Mesenchymal stem cell (in vitro differentiated cells and primary cell): ENCODE data around the gene ARL8B.
"Not testable (repeated sequence)": the region's sequence is repeated elsewhere in the genome, so short reads cannot be mapped to it uniquely, and the experiment has no call there.

ENCODE experiments used
- DNase-seq: peaks from one replicate; pipeline ENCODE4 v3.0.0-alpha.2; 2013
- H2AFZ ChIP-seq: one replicate; pipeline ENCODE4 v1.6.1; 2013; ENCODE audit warnings: low read depth, mild to moderate bottlenecking, control low read depth, inconsistent platforms, low read length, moderate library complexity
- H2AK5ac ChIP-seq: 2 replicates; pipeline ENCODE4 v1.6.1; 2013; ENCODE audit warnings: low read length, moderate library complexity, mild to moderate bottlenecking, inconsistent platforms; ENCODE audit not compliant: severe bottlenecking
- H2BK120ac ChIP-seq: one replicate; pipeline ENCODE4 v1.6.1; 2013; ENCODE audit warnings: low read depth, mild to moderate bottlenecking, inconsistent platforms, low read length, moderate library complexity
- H2BK12ac ChIP-seq, 2 experiments: one replicate each; pipeline ENCODE4 v1.6.1; 2013; ENCODE audit warnings: inconsistent platforms in 2 of 2, low read length in 2 of 2, mild to moderate bottlenecking in 2 of 2, moderate library complexity in 2 of 2, control low read depth in 1 of 2
- H2BK15ac ChIP-seq: one replicate; pipeline ENCODE4 v1.6.1; 2013; ENCODE audit warnings: mild to moderate bottlenecking, low read depth, inconsistent platforms; ENCODE audit not compliant: poor library complexity, severe bottlenecking
- H2BK5ac ChIP-seq: 2 replicates; pipeline ENCODE4 v1.6.1; 2013; ENCODE audit warnings: low read depth, mild to moderate bottlenecking, low read length, control low read depth, inconsistent platforms; ENCODE audit not compliant: poor library complexity, severe bottlenecking
- H3K14ac ChIP-seq, 2 experiments: one replicate each; pipeline ENCODE4 v1.6.1; 2013; ENCODE audit warnings: inconsistent platforms in 2 of 2, low read length in 2 of 2, control low read depth in 1 of 2, mild to moderate bottlenecking in 1 of 2, moderate library complexity in 1 of 2
- H3K18ac ChIP-seq, 2 experiments: one replicate each; pipeline ENCODE4 v1.6.1; 2013; ENCODE audit warnings: inconsistent platforms in 2 of 2, low read length in 2 of 2, control low read depth in 1 of 2, low read depth in 1 of 2, mild to moderate bottlenecking in 1 of 2
- H3K23ac ChIP-seq, 2 experiments: one replicate each; pipeline ENCODE4 v1.6.1; 2013; ENCODE audit warnings: inconsistent platforms in 2 of 2, low read length in 2 of 2, mild to moderate bottlenecking in 2 of 2, moderate library complexity in 2 of 2, control low read depth in 1 of 2
- H3K27ac ChIP-seq: 2 replicates; pipeline ENCODE4 v1.5.1; 2013; ENCODE audit warnings: mild to moderate bottlenecking, moderate library complexity, low read length, control low read depth, inconsistent platforms; ENCODE audit not compliant: poor library complexity, severe bottlenecking
- H3K27me3 ChIP-seq, 2 experiments: 2 replicates each; pipeline versions ENCODE4 v1.6.1 to v1.7.0; 2013; ENCODE audit warnings: low read length in 2 of 2, mild to moderate bottlenecking in 2 of 2, moderate library complexity in 2 of 2, control low read depth in 1 of 2, inconsistent platforms in 1 of 2; ENCODE audit not compliant: control insufficient read depth in 1 of 2, insufficient read depth in 1 of 2
- H3K36me3 ChIP-seq, 2 experiments: 2 replicates each; pipeline versions ENCODE4 v1.6.1 to v1.7.0; 2013; ENCODE audit warnings: low read length in 2 of 2, control low read depth in 1 of 2, inconsistent platforms in 1 of 2, low read depth in 1 of 2, mild to moderate bottlenecking in 1 of 2; ENCODE audit not compliant: insufficient read depth in 2 of 2, control insufficient read depth in 1 of 2
- H3K4ac ChIP-seq, 2 experiments: one replicate each; pipeline ENCODE4 v1.6.1; 2013; ENCODE audit warnings: inconsistent platforms in 2 of 2, low read length in 2 of 2, mild to moderate bottlenecking in 2 of 2, moderate library complexity in 2 of 2, control low read depth in 1 of 2, low read depth in 1 of 2
- H3K4me1 ChIP-seq: 2 replicates; pipeline ENCODE4 v1.6.1; 2013; ENCODE audit warnings: low read depth, low read length, control low read depth; ENCODE audit not compliant: control insufficient read depth, insufficient read depth
- H3K4me2 ChIP-seq: 2 replicates; pipeline ENCODE4 v1.6.1; 2013; ENCODE audit warnings: low read length, mild to moderate bottlenecking, inconsistent platforms; ENCODE audit not compliant: poor library complexity, severe bottlenecking
- H3K4me3 ChIP-seq, 2 experiments: 2 replicates each; pipeline versions ENCODE4 v1.5.1 to v1.7.0; 2013; ENCODE audit warnings: low read length in 2 of 2, mild to moderate bottlenecking in 2 of 2, control low read depth in 1 of 2, low read depth in 1 of 2; ENCODE audit not compliant: insufficient read depth in 1 of 2
- H3K79me1 ChIP-seq: replicated peaks from 2 replicates; pipeline ENCODE4 v1.6.1; 2013; ENCODE audit warnings: mild to moderate bottlenecking, control low read depth, low read length, inconsistent platforms; ENCODE audit not compliant: poor library complexity, severe bottlenecking
- H3K9ac ChIP-seq: 2 replicates; pipeline ENCODE4 v1.7.0; 2013; ENCODE audit warnings: mild to moderate bottlenecking, low read length, moderate library complexity
- H3K9me3 ChIP-seq: 2 replicates; pipeline ENCODE4 v1.7.0; 2013; ENCODE audit warnings: mild to moderate bottlenecking, low read length; ENCODE audit not compliant: control insufficient read depth
- H4K8ac ChIP-seq: one replicate; pipeline ENCODE4 v1.6.1; 2013; ENCODE audit warnings: inconsistent platforms, mild to moderate bottlenecking, low read length, moderate library complexity
- H4K91ac ChIP-seq: one replicate; pipeline ENCODE4 v1.6.1; 2013; ENCODE audit warnings: mild to moderate bottlenecking, low read length, inconsistent platforms
- WGBS: methylation state at CpG from one replicate; pipeline ENCODE4 v1.1.7; 2013; ENCODE audit warnings: mixed read lengths; 5-methylcytosine and 5-hydroxymethylcytosine counted together

The ARL8B gene

GRCh38 chr3:5172018-5172417 lies 49.9 kb downstream of the ARL8B start:
- H3K27ac ChIP-seq, result no peak overlapping the region
- peaks cover 12 to 62% of the 10 kb centered on the region in 2 experiments for H3K36me3 ChIP-seq
- no peak overlapping the region for H2AK5ac ChIP-seq
- no peak overlapping the region for H4K8ac ChIP-seq
- no peak for DNase-seq
- H3K23ac ChIP-seq, result no peak overlapping the region
- H3K14ac ChIP-seq, result no peak overlapping the region
- no peak overlapping the region for H3K4me3 ChIP-seq
- no peak overlapping the region for H2BK120ac ChIP-seq
- H3K4me1 ChIP-seq, result no peaks in the 10 kb centered on the region
- H2BK15ac ChIP-seq, result no peak overlapping the region
- no peak overlapping the region for H2AFZ ChIP-seq
- WGBS, result 99% methylated on average over 3 of the region's 4 CpGs
- H3K9ac ChIP-seq, result no peak overlapping the region
- H3K4ac ChIP-seq, result no peak overlapping the region
- no peak overlapping the region for H3K18ac ChIP-seq
- no peak overlapping the region for H2BK5ac ChIP-seq
- no peaks in the 10 kb centered on the region for H3K9me3 ChIP-seq
- H3K27me3 ChIP-seq, result no peaks in the 10 kb centered on the region
- H2BK12ac ChIP-seq, result no peak overlapping the region
- H3K79me1 ChIP-seq, result peaks cover 6% of the 10 kb centered on the region
- no peak overlapping the region for H4K91ac ChIP-seq
- H3K4me2 ChIP-seq, result no peak overlapping the region

DNA sequence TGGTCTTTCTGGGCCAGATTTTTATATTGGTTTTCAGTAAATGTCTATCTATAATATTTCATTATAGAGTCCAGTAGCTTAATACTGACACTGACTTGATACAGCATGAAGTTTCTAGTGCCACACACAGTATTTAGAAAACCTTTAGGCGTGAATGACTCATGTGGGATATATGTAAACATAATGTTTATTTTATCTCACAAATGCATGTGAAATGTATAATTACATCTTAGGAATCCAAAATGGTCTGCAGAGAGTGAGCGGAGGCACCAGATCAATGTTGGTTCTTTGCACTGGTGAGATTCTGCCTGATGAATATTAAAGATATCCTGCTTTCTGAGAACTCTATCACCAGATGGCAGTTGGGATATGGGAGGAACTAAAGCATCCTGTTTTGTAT lies 56.9 kb downstream of the ARL8B start:
- not testable (repeated sequence) for H3K18ac ChIP-seq, H3K23ac ChIP-seq, H3K9ac ChIP-seq, H3K4me2 ChIP-seq, H2AK5ac ChIP-seq, H3K27me3 ChIP-seq, H2AFZ ChIP-seq, H2BK120ac ChIP-seq, H3K27ac ChIP-seq, H4K91ac ChIP-seq, H2BK12ac ChIP-seq, H2BK15ac ChIP-seq, H3K9me3 ChIP-seq, H3K14ac ChIP-seq, H3K4me1 ChIP-seq, H2BK5ac ChIP-seq, H4K8ac ChIP-seq, H3K4ac ChIP-seq, H3K4me3 ChIP-seq
- DNase-seq, result peak; percentile 31
- 88% methylated on average over 1 of the region's 2 CpGs for WGBS
- H3K36me3 ChIP-seq, result peaks cover 21 to 93% of the 10 kb centered on the region in 2 experiments
- H3K79me1 ChIP-seq, result peaks cover 15% of the 10 kb centered on the region

DNA sequence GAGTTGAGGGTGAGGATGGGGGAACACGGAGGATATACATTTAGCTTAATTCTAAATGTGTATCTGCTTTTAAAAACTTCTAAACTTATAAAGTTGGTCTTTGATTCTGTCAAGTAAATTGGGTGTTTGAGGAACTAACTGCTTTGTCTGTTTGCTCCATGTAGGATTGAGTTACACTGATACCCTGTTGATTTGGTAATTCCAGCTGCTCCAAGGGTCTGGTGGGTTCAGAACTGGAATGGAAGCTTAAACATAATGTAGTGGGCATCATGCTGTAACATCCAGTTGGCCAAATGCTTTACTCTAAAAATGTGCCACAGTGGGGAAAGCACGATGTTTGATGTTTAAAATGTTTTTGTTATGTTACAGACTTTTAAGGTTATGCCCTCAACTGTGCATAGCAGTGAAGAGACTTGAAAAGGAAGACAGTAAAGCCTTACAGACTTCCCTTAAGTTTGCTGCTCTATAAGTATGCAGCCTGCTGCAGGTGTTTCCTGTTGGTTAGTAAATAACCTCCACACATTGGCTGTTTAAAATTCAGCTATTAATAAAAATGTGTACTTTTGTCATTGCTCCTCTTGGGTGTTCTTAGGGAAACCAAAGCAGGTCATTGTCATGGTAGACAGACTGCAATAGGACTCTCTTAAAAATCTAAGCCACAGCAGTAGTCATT lies 59.5 kb downstream of the ARL8B start:
- no peak overlapping the region for H3K4me2 ChIP-seq
- H3K36me3 ChIP-seq, result peaks cover 15 to 83% of the 10 kb centered on the region in 2 experiments
- H2BK15ac ChIP-seq, result no peak overlapping the region
- H3K18ac ChIP-seq, result no peak overlapping the region
- H4K8ac ChIP-seq, result no peak overlapping the region
- no peak overlapping the region for H3K23ac ChIP-seq
- no peak overlapping the region for H2BK120ac ChIP-seq
- H3K4me3 ChIP-seq, result no peak overlapping the region
- peaks cover 12% of the 10 kb centered on the region for H3K79me1 ChIP-seq
- H3K4ac ChIP-seq, result no peak overlapping the region
- no peak overlapping the region for H2BK12ac ChIP-seq
- no peak overlapping the region for H2BK5ac ChIP-seq
- H3K27me3 ChIP-seq, result no peaks in the 10 kb centered on the region
- H3K14ac ChIP-seq, result no peak overlapping the region
- H3K9ac ChIP-seq, result no peak overlapping the region
- 100% methylated on average over 1 of the region's 2 CpGs for WGBS
- H3K4me1 ChIP-seq, result no peaks in the 10 kb centered on the region
- H3K27ac ChIP-seq, result no peak overlapping the region
- H2AFZ ChIP-seq, result no peak overlapping the region
- no peak for DNase-seq
- no peaks in the 10 kb centered on the region for H3K9me3 ChIP-seq
- H2AK5ac ChIP-seq, result no peak overlapping the region
- H4K91ac ChIP-seq, result no peak overlapping the region

- WGBS, result 97% methylated on average over 8 of the region's 12 CpGs
These were observed 61.6 kb downstream of the ARL8B start for GRCh38 chr3:5183714-5184113.

More at GRCh38 chr3:5183714-5184113, 61.6 kb downstream of the ARL8B start:
- H3K23ac ChIP-seq, DNase-seq, H3K4ac ChIP-seq, H3K9ac ChIP-seq, H3K27me3 ChIP-seq, H2BK12ac ChIP-seq, H3K9me3 ChIP-seq, H2BK15ac ChIP-seq, H4K91ac ChIP-seq, H3K4me2 ChIP-seq, H3K18ac ChIP-seq, H2AK5ac ChIP-seq, H3K79me1 ChIP-seq, H2BK5ac ChIP-seq, H2AFZ ChIP-seq, H3K4me1 ChIP-seq, H4K8ac ChIP-seq, H3K27ac ChIP-seq, H2BK120ac ChIP-seq, H3K14ac ChIP-seq, H3K4me3 ChIP-seq: not testable (repeated sequence)
- peaks cover 9 to 64% of the 10 kb centered on the region in 2 experiments for H3K36me3 ChIP-seq
